SJSA1 (cell line): Measurements from ENCODE around the gene BCL7C. TPM values are rescaled to one million over a fixed set of nuclear protein-coding genes. Genes with fewer than 3 reads are reported as not detected.
"Not testable (repeated sequence)": the region's sequence is repeated elsewhere in the genome, so short reads cannot be mapped to it uniquely, and the experiment has no call there.

Experiments
- DNase-seq, 2 experiments: peaks; one replicate each; pipeline ENCODE4 v3.0.0-alpha.2; 2015 to 2020; ENCODE audit warnings: low spot score in 2 of 2, low read depth in 1 of 2
- H3K27ac ChIP-seq: fragments of 250-450 bp; sonication (Bioruptor Pico); 2 replicates; pipeline ENCODE4 v1.5.1; 2020; ENCODE audit warnings: mild to moderate bottlenecking, moderate library complexity
- H3K27me3 ChIP-seq: fragments of 250-450 bp; sonication (Bioruptor Pico); replicated peaks from 2 replicates; pipeline ENCODE4 v1.5.1; 2020; ENCODE audit warnings: mild to moderate bottlenecking, moderate library complexity
- H3K36me3 ChIP-seq: fragments of 250-450 bp; sonication (Bioruptor Pico); 2 replicates; pipeline ENCODE4 v1.5.1; 2020; ENCODE audit warnings: mild to moderate bottlenecking
- H3K4me1 ChIP-seq: fragments of 250-450 bp; sonication (Bioruptor Pico); replicated peaks from 2 replicates; pipeline ENCODE4 v1.6.1; 2021; ENCODE audit warnings: mild to moderate bottlenecking
- H3K4me3 ChIP-seq: fragments of 250-450 bp; sonication (Bioruptor Pico); 2 replicates; pipeline ENCODE4 v1.5.1; 2020; ENCODE audit warnings: mild to moderate bottlenecking
- H3K9me3 ChIP-seq: fragments of 250-450 bp; sonication (Bioruptor Pico); replicated peaks from 2 replicates; pipeline ENCODE4 v1.5.1; 2020; ENCODE audit warnings: mild to moderate bottlenecking
- total RNA-seq: library from RNA; depleted of rRNA; stranded (reverse); fragments of >200 nt; shearing (Covaris generic); gene quantifications from 2 replicates; pipeline ENCODE4 v1.2.3, GENCODE V29; 2014; rRNA removed

The BCL7C gene
- 52.8 and 58.5 TPM in 2 replicates for total RNA-seq

DNA sequence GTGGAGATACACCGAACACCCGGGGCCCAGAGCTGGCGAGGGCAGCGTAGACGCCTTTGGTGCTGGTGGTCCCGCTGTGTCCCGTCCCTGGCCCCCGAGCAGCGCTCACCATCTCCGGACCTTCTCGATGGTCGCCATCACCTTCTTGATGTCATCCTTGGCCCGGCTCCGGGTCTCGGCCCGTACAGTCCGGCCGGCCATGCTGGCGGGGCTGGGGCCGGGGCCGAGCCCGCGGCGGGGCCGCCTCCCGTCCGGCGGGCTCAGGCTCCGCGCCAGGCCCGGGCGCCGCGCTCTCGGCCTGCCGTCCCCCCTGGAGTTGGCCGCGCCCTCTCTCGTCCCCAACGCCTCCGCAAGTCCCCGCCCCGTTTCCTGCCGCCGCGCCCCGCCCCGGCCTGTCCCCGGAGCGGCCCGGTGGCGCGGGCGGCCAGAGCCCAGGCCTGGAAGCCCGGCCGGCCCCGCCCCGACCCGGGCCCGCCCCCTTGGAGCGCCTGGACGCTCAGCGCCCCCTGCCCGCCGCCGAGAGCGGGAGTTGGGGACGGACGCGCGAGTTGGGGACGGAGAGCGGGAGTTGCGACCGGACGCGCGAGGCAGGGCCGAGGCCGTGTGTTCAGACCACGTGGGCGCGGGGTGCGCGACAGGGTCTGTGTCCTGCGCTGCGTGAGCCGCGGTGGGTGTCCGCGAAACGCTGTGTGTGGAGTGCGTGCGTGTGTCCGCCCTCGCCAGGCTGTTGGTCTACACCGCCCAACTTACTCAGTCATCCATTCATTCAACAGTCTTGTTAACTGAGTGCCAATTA is at the start of gene BCL7C:
BCL7C (minus strand) TSS at position 334 of the 796 bp plus-strand sequence; CDS start at position 201, 133 bp downstream.
- H3K4me1 ChIP-seq = peaks cover 44% of the 10 kb centered on the region
- H3K4me3 ChIP-seq = peak within 1 kb of the TSS; percentile 85
- peaks cover 30% of the 10 kb centered on the region for H3K36me3 ChIP-seq
- H3K9me3 ChIP-seq = no peaks in the 10 kb centered on the region
- peak; percentile 72 to 95 for DNase-seq
- H3K27ac ChIP-seq = peak within 1 kb of the TSS; percentile 57
- H3K27me3 ChIP-seq = no peaks in the 10 kb centered on the region

DNA sequence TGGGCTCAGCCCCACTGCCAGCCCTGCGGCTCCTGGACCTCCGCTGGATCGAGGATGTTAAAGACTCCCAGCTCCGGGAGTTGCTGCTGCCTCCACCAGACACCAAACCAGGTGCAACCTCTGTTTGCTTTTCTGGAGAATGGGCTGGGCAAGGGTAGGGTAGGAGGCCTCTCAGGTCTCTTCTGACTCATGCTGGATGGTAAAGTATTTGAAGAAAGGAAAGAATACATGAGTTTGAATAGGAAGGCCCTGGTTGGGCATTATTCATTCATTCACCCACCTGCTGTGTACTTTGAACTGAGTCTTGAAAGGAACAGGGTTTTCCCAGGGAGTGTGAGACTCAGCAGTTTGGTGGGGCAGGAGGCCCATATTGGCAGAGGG is 48.5 kb upstream of the BCL7C start:
- no peak for DNase-seq
- peaks cover 26% of the 10 kb centered on the region for H3K36me3 ChIP-seq
- H3K27ac ChIP-seq = no peak overlapping the region
- H3K27me3 ChIP-seq = no peaks in the 10 kb centered on the region
- H3K4me3 ChIP-seq = no peak overlapping the region
- H3K9me3 ChIP-seq = no peaks in the 10 kb centered on the region
- H3K4me1 ChIP-seq = no peaks in the 10 kb centered on the region; the same call in 1 of the 2 replicates

DNA sequence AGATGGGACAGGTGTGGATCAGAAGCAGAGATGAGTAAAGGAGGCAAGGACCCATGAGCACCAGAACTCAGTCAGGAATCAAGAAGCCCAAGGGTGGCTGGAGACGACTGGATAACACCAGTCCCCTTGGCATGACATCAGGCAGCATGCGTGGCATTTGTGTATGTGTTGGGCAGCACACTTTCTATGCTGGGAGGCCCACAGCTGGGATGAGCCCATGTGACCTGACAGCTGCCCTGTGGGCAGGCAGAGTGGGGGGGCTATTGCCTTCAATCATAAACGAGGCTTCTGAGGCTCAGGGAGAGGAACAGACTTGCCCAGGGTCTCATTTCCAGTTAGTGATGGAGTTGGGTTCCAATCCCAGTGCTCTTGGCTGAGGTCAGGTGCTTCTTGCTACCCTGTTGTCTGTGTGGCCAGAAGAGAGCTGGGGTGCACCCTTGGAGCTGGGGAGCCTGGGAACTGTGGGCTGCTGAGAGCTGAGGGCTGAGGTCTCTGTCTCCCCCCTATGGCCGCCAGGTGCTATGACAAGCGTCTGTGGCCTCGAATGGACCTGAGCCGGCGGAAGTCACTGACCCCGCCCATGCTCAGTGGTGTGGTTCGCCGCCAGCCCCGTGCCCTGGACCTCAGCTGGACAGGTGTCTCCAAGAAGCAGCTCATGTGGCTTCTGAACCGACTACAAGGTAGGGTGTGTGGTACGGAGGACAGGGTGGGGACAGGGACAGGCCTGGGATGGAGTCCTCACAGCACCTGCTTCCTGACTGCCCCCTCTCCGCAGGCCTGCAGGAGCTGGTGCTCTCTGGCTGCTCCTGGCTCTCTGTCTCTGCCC is 47.9 kb upstream of the BCL7C start:
- Histone ChIP-seq H3K4me3 (no peak overlapping the region), H3K36me3 (peaks cover 28% of the 10 kb centered on the region), H3K27ac (no peak overlapping the region), H3K27me3 (no peaks in the 10 kb centered on the region), H3K9me3 (no peaks in the 10 kb centered on the region), H3K4me1 (no peaks in the 10 kb centered on the region; the same call in 1 of the 2 replicates)
- DNase-seq = peak; percentile 60 to 74

DNA sequence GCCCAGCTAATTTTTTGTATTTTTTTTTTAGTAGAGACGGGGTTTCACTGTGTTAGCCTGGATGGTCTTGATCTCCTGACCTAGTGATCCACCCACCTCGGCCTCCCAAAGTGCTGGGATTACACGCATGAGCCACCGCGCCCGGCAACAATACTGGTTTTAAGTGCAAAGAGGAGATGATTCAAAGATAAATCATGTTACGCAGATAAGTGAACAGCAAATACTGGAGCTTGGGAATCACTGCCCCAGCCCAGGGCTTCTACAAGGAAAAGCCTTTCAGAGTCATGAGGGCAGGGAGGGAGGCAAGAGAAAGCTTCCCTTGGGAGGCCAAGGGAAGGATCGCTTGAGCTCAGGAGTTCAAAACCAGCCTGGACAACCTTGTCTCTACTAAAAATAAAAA is 45.7 kb upstream of the BCL7C start:
- not testable (repeated sequence) for DNase-seq, H3K4me3 ChIP-seq, H3K4me1 ChIP-seq, H3K9me3 ChIP-seq, H3K27ac ChIP-seq, H3K27me3 ChIP-seq
- peaks cover 38% of the 10 kb centered on the region for H3K36me3 ChIP-seq

DNA sequence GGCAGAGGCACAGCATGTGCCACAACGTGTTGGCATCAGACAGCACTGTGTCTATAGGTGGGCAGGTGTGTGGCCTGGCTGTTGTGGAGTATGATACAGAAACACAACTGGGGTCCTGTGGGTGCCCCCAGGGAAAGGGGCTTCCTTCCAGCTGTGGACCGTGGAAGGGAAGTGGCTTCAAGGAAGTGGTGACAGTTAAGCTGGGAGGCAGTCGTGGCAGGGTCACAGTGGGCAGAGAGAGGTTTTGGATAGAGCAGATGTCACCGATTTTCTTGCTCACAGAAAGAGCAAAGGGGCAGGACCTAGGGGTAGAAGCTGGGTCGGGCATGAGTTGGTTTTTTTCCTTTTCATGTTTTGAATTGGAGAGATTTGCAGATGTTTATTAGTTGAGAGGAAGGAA is 43.8 kb upstream of the BCL7C start:
- no peak for DNase-seq
- H3K27ac ChIP-seq = no peak overlapping the region
- no peaks in the 10 kb centered on the region; the same call in 1 of the 2 replicates for H3K4me1 ChIP-seq
- peaks cover 28% of the 10 kb centered on the region for H3K36me3 ChIP-seq
- no peak overlapping the region for H3K4me3 ChIP-seq
- no peaks in the 10 kb centered on the region for H3K9me3 ChIP-seq
- H3K27me3 ChIP-seq = no peaks in the 10 kb centered on the region

DNA sequence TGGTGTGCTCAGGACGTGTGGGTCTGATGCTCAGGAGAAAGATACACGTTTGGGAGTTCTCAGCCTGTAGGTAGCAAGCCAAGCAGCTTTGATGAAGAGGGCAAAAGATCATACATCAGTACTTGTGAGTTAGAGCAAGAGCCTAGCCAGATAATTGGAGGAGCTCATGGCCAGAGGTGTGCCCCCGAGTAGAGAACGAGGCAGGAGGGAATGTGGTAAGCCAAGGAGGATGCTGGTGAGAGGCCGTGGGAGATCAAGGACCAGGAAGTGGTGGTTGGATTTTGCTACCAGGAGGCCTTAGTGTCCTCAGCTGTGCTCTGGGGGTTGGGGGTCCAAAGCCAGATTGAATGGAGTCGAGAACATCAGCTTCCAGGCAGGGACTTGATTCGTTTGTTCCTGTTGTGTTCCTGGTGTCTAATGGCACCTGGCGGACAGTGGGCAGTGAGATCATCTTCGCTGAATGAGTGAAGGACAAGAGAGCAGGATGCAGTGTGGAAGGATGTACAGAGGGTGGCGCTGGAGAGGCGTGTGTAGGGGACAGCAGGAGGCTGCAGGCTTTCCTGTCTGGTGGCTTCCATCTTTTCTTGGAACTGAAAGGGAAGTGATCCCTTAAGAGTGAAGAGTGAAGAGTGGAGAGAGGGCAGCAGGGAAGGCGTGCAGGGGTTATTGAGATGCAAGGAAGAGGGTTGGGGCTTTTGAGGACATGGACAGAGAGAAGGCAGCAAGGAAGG is 41.1 kb upstream of the BCL7C start:
- H3K9me3 ChIP-seq = no peaks in the 10 kb centered on the region
- H3K4me1 ChIP-seq = no peaks in the 10 kb centered on the region
- peaks cover 36% of the 10 kb centered on the region for H3K36me3 ChIP-seq
- no peak for DNase-seq
- H3K27me3 ChIP-seq = no peaks in the 10 kb centered on the region
- no peak overlapping the region for H3K4me3 ChIP-seq
- no peak overlapping the region for H3K27ac ChIP-seq

DNA sequence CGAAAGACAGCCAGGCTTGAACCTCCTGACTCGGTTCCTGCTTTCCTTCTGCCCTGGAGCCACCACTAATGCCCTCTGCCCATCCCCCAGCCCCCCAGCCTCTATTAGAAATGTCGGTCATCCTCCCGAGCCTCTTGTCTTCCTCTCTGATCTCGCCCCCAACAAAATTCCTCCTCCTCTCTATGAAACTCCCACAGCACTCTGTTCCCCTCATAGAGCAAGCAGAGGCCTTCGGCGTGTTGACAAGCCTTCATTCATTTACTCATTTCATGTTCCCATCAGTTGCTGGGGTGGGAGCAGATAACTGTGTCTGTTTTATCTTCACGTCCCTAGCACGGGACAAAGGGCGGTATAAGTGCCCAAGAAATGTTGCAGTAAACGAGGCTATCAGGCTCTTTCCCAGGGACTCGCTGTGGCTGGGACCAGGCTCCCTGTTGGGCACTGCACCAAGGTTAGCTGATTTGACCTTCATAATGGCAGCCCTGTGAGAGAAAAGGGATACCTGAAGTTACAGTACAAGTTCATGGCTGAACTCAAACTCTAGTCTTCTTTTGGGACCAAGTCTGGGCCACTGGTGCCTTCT is 37.3 kb upstream of the BCL7C start:
- H3K9me3 ChIP-seq = no peaks in the 10 kb centered on the region
- H3K27ac ChIP-seq = no peak overlapping the region
- H3K4me3 ChIP-seq = no peak overlapping the region
- H3K4me1 ChIP-seq = no peaks in the 10 kb centered on the region
- H3K27me3 ChIP-seq = no peaks in the 10 kb centered on the region
- peaks cover 44% of the 10 kb centered on the region for H3K36me3 ChIP-seq
- no peak for DNase-seq

DNA sequence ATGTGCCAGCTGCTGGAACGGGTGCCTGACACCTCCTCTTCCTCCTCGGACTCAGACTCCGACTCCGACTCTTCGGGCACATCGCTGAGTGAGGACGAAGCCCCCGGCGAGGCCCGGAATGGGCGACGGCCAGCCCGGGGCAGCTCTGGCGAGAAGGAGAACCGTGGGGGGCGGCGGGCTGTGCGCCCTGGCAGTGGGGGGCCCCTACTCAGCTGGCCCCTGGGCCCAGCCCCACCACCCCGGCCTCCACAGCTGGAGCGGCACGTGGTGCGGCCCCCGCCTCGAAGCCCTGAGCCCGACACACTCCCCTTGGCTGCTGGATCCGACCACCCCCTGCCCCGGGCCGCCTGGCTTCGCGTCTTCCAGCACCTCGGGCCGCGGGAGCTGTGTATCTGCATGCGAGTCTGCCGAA is 36.3 kb upstream of the BCL7C start:
- DNase-seq = no peak
- Histone ChIP-seq H3K9me3 (no peaks in the 10 kb centered on the region), H3K27ac (no peak overlapping the region), H3K36me3 (peaks cover 36% of the 10 kb centered on the region), H3K4me1 (no peaks in the 10 kb centered on the region), H3K27me3 (no peaks in the 10 kb centered on the region), H3K4me3 (no peak overlapping the region)

DNA sequence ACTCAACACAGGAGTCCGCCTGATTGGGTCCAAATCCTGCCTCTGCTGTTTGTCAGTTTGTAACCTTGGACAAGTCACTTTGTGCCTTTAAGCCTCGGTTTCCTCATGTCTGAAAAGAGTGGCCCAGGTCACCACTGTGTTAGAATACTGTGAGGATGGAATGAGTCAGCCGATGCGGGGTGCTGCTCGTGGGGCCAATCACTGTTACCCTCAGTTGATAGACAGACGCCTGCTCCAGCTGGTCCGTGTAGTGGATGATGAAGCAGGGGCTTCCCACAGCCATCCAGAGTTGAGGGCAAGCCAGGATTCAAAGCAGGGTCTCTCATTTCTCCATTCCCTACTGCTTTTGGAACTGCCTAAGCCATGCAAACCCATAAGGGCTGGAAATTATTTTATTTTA is 35.3 kb upstream of the BCL7C start:
- Histone ChIP-seq H3K4me3 (no peak overlapping the region), H3K9me3 (no peaks in the 10 kb centered on the region), H3K27ac (no peak overlapping the region), H3K27me3 (no peaks in the 10 kb centered on the region), H3K36me3 (peaks cover 29% of the 10 kb centered on the region), H3K4me1 (no peaks in the 10 kb centered on the region)
- no peak for DNase-seq

DNA sequence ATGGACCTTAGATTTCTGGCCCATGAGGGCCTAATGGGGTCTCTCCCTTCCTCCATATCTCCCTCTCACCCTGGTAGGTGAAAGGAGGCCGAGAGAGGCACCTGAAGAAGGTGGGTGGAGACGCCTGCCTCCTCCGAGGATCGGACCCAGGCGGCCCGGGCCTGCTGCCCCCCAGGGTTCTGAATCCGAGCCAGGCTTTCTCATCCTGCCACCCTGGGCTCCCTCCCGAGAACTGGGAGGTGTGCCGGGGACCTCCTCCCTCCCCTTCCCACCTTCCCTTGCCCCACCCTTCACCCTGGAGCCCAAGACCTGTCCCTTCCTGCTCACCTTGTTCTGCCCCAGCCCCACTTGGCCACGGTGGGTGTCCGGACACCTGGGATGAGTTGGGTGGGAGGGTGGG is 34.5 kb upstream of the BCL7C start:
- Histone ChIP-seq H3K4me3 (no peak overlapping the region), H3K4me1 (no peaks in the 10 kb centered on the region), H3K27me3 (no peaks in the 10 kb centered on the region), H3K36me3 (peaks cover 29% of the 10 kb centered on the region), H3K27ac (no peak overlapping the region), H3K9me3 (no peaks in the 10 kb centered on the region)
- no peak for DNase-seq

DNA sequence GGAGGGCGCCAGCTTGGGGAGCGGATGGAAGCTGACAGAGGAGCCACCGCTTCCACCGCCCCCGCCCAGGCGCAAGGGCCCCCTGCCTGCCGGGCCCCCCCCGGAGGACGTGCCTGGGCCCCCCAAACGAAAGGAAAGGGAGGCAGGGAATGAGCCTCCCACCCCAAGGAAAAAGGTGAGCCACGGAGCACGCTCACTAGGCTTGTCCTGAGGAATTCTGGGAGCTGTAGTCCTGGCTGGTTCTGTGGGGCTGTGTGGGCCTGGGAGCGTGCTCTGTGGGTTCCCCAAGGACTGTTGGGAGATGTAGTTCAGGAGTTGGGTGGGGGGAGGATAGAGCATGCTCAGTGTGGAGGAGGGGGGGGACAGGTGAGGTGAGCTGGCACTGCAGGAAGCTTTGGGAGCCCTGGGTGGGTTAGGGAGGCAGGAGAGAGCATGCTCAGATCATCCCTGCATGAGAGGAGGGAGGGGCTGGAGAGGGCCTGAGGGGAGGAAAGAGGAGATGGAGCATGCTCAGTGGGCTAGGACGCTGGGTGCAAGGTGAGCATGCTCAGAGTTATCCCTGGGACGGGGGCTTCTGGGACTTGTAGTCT is 34.0 kb upstream of the BCL7C start:
- H3K36me3 ChIP-seq = peaks cover 29% of the 10 kb centered on the region
- no peaks in the 10 kb centered on the region for H3K27me3 ChIP-seq
- H3K4me3 ChIP-seq = no peak overlapping the region
- H3K27ac ChIP-seq = no peak overlapping the region
- no peaks in the 10 kb centered on the region for H3K9me3 ChIP-seq
- H3K4me1 ChIP-seq = no peaks in the 10 kb centered on the region
- no peak for DNase-seq

DNA sequence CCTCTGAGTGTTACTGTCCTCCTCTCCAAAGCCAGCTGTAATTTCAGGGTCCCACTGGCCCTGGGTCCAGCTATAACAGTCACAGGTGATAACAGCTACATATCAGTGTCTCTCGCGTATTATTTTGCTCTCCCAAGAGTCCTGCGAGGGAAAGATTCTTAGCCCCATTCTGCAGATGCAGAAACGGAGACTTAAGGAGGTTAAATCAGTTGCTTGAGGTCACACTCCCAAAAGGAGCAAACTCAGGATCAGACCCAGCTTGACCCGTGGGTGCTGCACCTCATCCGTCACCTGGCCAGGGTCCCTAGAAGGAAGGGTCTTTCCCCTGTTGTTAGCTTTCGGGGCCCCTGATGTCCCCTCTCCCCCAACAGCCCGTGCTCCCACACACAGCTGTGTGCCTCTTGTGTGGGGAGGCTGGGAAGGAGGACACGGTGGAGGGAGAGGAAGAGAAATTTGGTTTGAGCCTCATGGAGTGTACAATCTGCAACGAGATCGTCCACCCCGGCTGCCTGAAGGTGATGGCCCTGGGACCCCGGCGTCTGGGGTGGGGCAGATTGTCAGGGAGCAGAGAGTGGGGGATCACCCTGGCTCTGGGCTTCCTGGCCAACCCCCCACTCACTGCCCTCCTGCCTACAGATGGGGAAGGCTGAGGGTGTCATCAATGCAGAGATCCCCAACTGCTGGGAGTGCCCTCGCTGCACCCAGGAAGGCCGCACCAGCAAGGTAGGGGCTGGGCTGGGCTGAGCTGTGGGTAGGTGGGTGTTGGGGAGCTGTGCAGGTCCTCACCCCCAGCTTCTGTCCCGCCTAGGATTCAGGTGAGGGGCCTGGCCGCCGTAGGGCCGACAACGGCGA is 33.3 kb upstream of the BCL7C start:
- Histone ChIP-seq H3K9me3 (no peaks in the 10 kb centered on the region), H3K4me1 (no peaks in the 10 kb centered on the region), H3K36me3 (peaks cover 29% of the 10 kb centered on the region), H3K27ac (no peak overlapping the region), H3K4me3 (no peak overlapping the region), H3K27me3 (no peaks in the 10 kb centered on the region)
- no peak for DNase-seq
